ENCODE measurements around the gene PROK2.

Gene PROK2

DNA sequence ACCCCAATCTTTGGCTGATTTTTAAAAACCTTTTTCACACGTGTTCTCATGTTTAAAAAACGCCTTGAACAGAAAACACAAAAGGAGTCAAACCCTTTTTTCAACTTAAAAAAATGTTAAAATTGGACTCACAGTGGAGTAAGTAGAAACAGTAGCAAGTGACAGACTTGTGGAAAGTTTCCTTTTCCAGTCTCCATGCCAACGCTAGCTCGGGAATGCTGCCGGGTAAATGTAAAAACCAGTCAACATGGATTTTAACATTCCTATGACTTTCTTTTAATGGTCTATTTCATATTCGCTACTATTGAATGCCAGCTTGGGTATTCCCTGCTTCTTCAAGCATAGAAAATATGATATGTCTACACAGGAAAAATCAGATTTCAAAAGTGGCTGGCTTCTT lies 1.6 kb upstream of the PROK2 start:
- DNase-seq (ENCODE audit: low spot score), result no peak

DNA sequence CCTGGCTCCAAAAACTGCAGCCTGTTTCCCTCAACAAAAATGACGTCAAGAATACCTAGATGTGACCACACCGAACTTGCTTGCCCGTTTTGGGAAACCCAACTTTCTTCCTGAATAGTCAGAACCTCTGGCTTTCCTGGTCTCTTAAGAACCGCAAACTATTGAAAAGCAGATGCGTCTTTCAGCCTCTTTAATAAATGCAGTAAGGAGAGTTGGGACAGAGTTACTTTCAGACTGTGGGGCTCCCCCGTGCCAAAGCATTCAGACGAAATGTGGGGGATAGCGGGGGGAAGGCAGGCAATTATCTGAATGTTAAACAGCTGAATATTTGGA lies 1.2 kb upstream of the PROK2 start:
- no peak for DNase-seq (ENCODE audit: low spot score)

DNA sequence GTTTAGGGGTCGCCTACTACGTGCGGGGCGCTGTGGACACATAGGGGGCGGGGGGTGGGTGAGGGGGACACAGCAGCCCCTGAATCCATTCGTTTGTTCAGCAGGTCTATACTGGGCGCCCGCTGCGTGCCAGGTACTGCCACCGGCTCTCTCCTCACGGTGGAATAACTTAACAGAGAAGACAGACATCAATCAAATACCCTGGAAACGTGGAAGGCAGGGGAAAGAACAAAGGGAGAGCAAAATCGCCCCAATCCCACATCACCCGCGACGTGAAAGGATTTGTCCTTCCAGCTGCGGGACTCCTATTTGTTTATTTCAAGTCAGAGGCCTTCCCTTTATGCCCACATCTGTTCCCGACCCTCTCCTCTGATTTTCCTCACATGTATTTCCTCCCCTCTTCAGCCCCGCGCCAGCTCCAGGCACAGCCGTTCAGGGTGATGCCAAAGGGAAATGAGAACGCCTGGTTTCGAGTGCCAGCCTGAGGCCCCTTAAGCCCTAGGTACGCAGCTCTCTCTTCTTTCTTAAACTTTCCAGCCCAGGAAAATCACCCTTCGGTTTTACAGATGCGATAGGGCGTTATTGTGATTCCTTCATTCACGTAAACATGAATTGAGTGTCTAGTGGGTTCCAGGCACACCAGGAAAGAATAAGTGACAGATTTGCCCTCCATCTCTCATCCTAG lies 726 bp upstream of the PROK2 start:
- DNase-seq (ENCODE audit: low spot score), result no peak

DNA sequence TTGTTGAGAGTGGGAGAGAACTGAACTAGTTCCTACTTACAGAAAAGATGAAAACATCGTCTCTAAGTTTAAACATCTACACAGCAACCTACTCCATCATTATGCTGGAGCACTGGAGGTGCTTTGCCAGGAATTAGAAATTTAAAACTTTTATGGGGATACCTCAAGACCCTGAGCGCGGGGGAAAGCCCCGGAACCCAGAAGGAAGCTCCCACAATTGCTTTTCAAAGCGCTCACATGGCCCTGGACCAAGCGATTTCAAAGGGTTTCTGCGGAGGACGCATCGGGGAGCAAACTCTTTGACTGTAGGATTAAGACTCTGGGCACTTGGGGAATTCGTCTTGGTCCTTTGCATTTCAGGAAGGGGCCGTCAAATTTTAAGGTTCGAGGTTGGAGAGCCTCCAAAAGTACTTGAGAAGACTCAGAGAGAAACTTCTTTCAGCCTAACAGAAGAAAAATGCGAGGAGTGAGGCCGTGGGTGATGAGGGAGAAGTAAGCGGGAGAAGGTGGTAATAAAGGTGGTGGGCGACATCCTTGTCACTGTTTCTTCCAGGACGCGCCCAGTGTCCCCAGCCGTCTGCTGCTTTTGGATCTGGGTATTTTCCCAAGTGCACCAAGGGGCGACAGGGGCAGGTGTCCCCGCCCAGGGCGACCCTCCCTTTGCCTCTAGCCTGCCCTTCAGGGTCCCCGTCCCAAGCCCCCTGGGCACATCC lies 591 bp downstream of the PROK2 start:
- DNase-seq (ENCODE audit: low spot score), result no peak

DNA sequence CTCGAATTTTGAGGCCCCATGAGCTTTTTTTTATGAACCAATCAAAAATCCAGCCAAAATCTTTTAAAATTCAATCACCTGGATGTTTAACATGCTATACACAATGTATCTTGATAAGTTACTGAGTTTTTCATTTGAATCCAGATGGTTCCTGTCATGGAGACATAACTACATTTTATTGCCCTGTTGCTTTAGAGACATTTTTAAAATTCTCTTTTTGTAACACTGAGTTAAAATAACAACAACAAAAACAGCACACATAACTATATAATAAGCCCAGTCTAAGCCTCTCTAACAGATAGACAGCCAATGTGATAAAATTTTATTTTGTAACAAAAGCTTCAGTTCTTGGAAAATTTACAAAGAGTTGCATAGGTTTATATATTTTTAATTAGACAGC lies 1.8 kb downstream of the PROK2 start:
- DNase-seq (ENCODE audit: low spot score), result no peak

DNA sequence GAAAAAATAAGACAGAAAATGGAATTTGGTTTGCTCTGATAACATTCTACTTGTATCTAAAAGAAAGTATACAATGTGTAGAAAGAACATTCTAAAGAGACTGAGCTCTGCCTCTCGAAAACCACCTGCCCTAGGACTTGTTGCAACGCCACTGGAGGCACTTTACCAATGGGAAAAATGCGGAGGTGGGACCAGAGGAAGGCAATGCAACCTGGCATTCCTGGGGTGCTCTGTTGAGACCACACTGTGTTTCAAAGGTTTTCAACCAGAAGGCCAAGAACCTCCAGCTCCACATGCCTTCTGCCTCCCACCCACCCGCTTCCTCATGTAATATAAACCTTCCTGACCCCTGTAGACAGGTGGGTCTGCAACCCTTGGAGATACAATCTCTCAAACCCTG lies 4.5 kb downstream of the PROK2 start:
- no peak for DNase-seq (ENCODE audit: low spot score)

DNA sequence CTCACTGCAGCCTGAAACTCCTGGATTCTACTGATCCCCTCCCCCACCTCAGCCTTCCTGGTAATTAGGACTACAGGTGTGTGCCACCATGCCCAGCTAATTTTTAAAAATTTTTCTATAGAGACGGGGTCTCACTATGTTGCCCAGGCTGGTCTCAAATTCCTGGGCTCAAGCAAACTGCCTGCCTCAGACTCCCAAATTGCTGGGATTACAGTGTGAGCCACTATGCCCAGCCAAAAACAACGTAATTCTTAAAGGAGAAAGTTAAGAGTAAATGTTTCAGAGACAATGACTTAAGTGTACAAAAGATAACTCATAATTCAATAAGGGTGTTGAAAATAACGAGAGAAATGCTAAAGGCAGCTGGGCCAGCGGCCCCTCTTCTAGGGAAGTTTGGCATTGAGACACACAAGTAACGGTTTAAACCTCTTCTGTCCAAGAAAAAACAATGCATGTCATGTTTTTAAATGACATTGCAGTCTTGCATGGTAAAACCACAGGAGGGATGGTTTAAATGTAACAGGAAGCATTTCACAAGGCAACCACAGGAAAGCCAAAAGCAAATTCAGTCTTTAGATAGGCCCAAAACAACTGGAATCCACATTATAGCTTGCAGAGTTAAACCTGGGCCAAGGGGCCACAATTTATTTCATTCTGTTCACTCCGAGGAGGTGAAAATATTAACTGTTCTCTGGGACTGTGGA lies 5.1 kb downstream of the PROK2 start:
- DNase-seq (ENCODE audit: low spot score), result no peak

DNA sequence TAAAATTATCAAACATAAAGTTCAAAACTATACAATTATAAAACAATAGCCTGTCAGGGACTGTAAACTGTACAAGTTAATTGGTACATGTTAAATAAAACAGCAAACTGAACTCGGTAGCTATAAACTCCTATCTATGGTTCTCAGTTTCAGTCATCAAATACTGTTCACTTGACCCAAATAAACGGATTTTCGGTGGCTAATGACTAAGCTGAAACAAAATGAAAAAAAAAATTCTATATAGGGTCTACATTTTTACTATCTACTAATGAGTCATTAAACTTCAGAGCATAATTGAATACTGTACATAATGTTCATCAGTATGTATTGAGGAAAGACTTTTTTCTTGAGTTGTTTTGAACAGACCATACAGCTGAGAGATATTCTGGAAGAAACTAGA lies 6.6 kb downstream of the PROK2 start:
- no peak for DNase-seq (ENCODE audit: low spot score)

DNA sequence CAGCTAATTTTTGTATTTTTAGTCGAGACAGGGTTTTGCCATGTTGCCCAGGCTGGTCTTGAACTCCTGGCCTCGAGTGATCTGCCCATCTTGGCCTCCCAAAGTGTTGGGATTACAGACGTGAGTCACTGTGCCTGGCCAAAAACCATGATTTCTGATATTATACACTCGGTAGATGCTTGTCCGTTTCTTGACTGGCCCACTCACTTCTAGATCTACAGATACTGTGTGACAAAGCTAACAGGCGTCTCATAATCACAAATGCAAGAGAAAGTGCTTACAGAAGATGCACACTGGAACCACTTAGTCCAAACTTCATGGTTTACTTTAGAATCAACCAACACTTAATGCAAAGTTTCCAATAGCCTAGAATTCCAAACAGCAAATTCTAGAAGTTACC lies 8.4 kb downstream of the PROK2 start:
- no peak for DNase-seq (ENCODE audit: low spot score)

DNA sequence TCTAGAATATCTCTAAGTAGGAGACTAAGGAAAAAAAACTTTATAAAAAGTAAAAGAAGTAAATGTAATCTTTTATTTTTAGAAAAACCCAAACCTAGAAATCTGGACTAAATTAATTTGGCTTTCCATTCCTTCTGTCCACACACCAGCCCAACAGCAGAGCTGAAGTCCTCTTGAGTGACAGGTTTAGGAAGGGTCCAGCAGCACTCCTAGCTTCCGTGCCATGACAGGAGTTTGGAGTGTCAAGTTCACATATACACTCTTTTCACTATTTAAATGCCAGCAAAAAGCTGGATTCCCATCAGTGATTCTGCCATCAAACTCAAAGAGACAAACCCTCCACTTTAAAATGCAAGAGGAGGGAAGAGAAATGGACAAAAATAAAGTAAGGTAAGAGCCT lies 13.1 kb downstream of the PROK2 start:
- no peak for DNase-seq (ENCODE audit: low spot score)

DNA sequence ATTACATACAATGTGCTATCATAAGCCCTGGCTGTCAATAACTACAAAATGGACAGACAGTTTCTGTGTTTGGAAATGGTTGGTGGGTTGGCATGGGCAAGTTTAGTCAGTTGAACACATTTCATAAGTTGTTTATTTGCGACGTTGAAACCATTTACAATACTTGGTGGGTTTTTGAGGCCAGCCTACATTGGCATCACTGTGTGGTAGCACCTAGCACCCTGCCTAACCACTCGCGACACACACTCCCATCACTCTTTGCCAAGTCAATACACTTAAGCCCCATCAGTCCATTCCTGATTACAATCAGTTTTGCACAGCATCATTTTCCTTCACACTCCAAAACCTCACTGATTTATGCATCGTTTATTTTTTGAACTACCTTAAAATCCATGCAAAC lies 13.8 kb downstream of the PROK2 start:
- no peak for DNase-seq (ENCODE audit: low spot score)

DNA sequence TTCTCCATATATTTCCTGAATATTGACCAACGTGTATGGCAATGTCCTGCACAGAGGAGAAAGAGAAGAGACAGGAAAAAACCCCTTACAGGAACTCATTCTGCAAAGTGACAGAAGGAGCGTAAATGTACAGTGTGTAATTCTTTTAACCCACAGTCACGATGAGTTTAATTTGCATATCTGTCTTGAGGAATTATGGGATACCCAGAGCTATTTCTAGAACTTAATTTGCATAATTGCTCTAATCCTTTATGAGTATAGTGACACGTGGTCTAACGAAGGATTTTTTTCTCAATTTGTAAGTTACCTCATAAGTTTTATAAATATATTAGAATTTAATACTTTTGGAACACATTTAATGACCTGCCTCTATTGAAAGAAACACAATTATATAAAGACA lies 21.5 kb downstream of the PROK2 start:
- no peak for DNase-seq (ENCODE audit: low spot score)

DNA sequence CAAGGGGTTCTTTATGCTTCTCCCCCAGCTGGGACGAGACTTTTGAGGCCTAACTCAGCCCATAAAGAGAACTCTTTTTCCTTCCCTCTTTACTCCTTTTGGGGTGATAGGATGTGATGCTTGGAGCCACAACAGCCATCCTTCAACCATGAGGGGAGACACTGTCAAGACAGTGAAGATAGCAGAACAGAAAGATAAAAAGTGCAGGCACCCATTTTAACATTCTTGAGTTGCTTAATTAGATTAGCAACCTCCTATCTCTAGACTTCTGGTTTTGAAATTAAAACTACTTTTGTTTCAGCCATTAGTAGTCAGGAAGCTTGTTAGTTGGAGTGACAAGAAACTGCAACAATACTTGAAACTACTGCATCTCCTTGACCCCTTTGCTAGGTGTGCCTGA lies 24.8 kb downstream of the PROK2 start:
- DNase-seq (ENCODE audit: low spot score), result no peak

DNA sequence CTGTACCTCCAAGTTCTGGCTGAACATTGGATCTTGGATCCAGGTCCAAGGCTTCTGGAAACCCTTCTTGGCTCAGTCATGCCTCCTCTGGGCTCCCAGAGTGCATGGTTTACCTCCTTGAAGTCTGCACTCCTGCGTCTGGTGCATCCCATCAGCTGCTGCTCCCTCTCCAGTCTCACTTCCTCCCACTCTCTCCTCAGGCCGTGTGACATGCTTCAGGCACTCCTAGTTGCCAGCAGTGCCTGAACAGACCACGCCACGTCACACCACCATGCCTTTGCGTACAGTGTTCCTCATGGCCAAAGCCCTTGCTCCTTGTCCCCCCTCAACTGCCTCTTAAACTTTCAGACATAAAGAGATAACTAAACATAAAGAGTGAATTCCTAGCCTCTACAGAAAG lies 25.5 kb downstream of the PROK2 start:
- DNase-seq (ENCODE audit: low spot score), result no peak

DNA sequence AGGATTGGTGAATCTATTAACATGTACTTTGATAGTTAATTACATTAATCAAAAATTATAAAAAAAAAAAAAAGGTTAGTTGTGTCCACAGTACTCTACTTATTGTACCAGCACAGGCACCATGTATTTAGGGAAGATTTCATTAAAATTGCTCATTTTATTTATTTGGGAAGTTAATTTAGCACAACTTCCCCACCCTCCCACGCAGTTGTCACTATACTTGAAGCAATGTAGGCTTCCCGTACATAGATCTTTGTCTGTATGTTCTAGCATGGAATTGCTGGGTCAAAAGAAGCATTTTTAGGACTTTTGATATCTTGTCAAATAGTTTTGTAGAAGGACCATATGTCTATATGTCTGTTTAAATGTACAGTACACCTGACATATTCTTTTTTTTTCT lies 26.9 kb downstream of the PROK2 start:
- no peak for DNase-seq (ENCODE audit: low spot score)

DNA sequence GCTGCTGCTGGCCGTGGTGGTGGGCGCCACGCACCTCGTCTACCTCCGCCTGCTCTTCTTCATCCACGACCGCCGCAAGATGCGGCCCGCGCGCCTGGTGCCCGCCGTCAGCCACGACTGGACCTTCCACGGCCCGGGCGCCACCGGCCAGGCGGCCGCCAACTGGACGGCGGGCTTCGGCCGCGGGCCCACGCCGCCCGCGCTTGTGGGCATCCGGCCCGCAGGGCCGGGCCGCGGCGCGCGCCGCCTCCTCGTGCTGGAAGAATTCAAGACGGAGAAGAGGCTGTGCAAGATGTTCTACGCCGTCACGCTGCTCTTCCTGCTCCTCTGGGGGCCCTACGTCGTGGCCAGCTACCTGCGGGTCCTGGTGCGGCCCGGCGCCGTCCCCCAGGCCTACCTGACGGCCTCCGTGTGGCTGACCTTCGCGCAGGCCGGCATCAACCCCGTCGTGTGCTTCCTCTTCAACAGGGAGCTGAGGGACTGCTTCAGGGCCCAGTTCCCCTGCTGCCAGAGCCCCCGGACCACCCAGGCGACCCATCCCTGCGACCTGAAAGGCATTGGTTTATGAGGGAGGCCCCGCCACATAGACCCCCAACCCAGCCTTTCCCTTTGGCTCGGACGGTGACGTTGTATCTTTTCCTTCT lies 30.2 kb downstream of the PROK2 start:
- no peak for DNase-seq (ENCODE audit: low spot score)

DNA sequence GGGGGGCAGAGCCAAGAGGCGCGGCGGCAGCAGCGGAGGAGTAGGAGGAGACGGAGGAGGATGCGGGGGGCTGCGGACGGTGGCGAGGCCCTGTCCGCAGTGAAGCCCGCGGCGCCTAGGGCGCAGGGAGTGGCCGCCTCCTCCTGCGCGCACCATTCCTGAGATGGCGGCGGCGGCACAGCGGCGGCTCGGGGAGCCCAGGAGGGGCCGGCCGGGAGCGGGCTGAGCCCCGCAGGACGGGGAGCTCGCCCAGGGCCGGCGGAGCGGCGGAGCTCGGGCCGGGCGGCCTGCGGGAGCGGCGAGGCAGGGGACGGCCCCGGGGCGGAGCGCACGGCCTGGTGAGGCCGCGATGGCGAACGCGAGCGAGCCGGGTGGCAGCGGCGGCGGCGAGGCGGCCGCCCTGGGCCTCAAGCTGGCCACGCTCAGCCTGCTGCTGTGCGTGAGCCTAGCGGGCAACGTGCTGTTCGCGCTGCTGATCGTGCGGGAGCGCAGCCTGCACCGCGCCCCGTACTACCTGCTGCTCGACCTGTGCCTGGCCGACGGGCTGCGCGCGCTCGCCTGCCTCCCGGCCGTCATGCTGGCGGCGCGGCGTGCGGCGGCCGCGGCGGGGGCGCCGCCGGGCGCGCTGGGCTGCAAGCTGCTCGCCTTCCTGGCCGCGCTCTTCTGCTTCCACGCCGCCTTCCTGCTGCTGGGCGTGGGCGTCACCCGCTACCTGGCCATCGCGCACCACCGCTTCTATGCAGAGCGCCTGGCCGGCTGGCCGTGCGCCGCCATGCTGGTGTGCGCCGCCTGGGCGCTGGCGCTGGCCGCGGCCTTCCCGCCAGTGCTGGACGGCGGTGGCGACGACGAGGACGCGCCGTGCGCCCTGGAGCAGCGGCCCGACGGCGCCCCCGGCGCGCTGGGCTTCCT lies 31.0 kb downstream of the PROK2 start, which contains the start of gene GPR27:
Gene GPR27, plus strand, starts transcription at position 155 of the 909 bp plus-strand sequence. Its CDS starts 195 bp downstream, at position 350.
- peak; percentile 37 for DNase-seq (ENCODE audit: low spot score)

DNA sequence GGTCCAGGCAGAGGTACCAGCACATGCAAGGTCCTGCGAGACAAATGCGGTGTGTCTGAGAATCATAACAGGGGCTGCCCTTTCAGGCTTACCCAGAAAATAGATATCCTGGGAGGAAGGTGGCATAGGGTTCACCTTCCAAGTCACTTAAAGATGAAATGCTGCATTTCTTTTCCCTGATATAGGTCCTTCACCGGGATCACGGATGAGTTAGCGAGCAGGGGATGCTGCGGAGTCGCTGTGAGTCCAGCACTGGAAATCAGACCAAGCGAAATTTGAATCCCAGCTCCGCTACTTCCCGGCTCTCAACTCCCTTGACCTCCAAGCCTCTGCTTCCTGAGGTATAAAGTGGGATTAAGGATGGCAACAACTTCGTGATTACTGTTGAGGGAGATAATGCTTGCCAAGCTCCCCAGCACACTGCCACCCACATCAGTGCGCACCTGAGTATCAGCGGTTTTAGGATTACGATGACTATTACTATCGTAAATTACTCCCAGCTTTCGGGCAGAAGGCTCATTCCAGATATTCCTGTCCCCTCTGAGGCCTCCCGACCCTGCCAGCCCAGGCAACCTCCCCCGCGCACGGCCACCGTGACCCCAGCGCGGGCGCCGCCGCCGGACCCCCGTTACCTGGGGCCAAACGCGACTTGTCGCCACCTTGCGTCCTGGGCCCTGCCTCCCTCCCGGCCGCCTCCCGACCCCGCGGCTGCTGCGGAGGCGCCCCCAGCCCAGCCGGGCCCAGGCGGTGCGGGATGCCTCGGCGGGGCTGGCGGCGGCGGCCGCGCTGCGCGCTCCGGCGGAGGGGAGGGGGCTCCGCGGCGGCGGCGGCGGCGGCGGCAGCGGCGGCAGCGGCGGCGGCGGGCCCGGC lies 31.9 kb downstream of the PROK2 start:
- DNase-seq (ENCODE audit: low spot score), result no peak

DNA sequence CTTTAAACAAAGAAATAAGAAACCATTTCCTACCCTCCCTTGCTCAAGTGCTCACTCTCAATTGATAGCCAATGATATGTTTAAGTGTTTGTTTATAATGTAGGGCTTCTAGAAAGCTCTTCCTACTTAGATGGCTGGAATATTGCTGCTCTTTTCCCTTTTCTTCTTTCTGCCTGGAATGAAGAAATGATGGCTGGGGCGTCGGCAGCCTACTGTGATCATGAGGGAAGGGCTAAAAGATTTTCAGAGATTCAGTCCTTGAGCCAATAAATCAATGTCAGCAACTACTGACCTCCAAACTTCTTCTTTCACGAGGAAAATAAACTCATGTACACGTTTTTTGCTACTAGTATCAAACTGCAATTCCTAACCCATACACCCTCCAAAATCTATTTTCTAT lies 33.3 kb downstream of the PROK2 start:
- no peak for DNase-seq (ENCODE audit: low spot score)

DNA sequence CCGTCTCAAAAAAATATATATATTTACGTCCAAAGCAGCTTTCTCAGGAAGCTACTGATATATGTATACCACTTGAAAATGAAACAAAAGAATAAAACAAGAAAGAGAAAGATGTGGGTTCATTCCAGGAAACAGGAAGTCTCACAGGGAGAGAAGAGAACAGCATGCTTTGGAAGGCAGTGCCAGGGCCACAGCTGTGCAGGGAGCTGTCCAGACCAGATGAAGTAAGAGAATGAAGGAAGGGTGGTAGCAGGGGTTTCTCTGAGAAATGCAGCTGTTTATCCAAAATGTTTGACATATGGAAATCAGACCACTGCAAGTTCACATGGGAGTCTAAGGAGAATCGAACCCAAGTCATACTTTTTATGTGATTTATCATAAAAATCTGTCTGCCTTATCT lies 40.2 kb downstream of the PROK2 start:
- DNase-seq (ENCODE audit: low spot score), result no peak

DNA sequence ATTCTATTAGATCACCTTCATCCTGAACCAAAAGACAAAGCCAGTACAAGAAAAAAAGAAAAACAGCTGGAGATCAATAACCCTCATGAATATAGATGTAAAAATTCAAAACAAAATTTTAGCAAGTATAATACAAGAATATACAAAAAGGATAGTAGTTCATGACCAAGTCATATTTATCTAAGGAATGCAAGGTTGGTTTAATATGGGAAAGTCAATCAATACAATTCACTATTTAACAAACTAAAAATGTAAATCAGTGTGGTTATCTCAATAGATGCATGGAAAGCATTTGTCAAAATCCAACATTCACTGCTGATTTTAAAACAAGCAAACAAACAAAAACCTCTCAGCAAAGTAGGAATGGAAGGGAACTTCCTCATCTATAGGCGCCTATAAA lies 42.3 kb downstream of the PROK2 start:
- no peak for DNase-seq (ENCODE audit: low spot score)
